Dendritic cell treated with granulocyte-macrophage colony-stimulating factor and Interleukin-4, amounts not matched to agents 40 ng/mL and 50 ng/mL, for 4 days (primary cell): ENCODE measurements around the gene SPATC1L.
"Not testable (repeated sequence)": the region's sequence is repeated elsewhere in the genome, so short reads cannot be mapped to it uniquely, and the experiment has no call there.

Experiments used
- H3K27ac Mint-ChIP-seq: one replicate; pipeline ENCODE4 v1.8.0; 2022; ENCODE audit warnings: mild to moderate bottlenecking, mixed read lengths
- H3K27me3 Mint-ChIP-seq: one replicate; pipeline ENCODE4 v1.8.0; 2022; ENCODE audit warnings: mild to moderate bottlenecking, mixed read lengths
- H3K36me3 Mint-ChIP-seq: one replicate; pipeline ENCODE4 v1.8.0; 2022; ENCODE audit warnings: low read depth, mixed read lengths
- H3K4me1 Mint-ChIP-seq: one replicate; pipeline ENCODE4 v1.8.0; 2022; ENCODE audit warnings: low read depth, mixed read lengths
- H3K4me3 Mint-ChIP-seq: one replicate; pipeline ENCODE4 v1.8.0; 2022; ENCODE audit warnings: mild to moderate bottlenecking, moderate library complexity, mixed read lengths
- H3K9me3 Mint-ChIP-seq: one replicate; pipeline ENCODE4 v1.8.0; 2022; ENCODE audit warnings: mixed read lengths
- intact Hi-C: fragments of 100-400 bp; cut with micrococcal nuclease; formaldehyde crosslinking; loops from one replicate; pipeline ENCODE4 v1.15.0; 2022

SPATC1L gene

DNA sequence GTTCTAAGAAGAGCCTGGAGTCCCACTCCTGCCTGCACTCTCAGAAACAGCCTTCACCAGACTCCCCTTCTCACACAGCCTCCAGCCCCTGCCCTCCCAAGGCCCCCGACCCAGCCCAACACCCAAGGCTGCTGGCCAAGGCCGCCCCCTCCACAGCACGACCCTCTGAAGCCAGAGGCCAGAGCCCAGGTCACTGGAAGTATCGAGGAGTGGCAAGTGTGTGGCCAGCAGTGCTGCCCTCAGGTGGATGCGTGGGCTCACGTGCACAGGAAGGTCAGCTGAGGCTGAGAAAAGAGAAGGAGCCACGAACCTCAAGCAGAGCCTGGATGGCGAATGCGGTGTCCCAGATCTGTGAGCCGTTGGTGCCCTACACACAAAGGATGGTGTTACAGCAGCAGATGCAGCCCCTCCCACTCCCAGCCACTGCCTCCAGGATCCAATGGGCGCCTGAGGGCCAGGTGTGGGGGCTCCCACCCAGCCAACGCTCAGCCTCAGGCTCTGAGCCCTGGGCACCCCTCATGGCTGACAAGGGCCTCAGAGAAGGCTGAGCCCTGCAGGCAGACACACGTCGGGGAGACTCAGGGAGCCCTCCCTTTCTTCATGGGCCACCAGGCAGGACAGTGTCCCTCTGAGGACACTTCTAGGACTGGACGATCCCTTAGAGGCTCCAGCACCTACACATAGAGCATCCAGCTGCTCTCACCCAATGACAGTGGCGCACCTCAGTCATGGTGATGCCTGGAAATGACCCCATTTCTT, 26.3 kb upstream of the SPATC1L start:
- Mint-ChIP-seq H3K36me3 (peaks cover 100% of the 10 kb centered on the region), H3K27me3 (no peaks in the 10 kb centered on the region), H3K27ac (no peak overlapping the region), H3K9me3 (no peaks in the 10 kb centered on the region), H3K4me1 (no peaks in the 10 kb centered on the region), H3K4me3 (no peak overlapping the region)
- intact Hi-C loops = no loop called here

DNA sequence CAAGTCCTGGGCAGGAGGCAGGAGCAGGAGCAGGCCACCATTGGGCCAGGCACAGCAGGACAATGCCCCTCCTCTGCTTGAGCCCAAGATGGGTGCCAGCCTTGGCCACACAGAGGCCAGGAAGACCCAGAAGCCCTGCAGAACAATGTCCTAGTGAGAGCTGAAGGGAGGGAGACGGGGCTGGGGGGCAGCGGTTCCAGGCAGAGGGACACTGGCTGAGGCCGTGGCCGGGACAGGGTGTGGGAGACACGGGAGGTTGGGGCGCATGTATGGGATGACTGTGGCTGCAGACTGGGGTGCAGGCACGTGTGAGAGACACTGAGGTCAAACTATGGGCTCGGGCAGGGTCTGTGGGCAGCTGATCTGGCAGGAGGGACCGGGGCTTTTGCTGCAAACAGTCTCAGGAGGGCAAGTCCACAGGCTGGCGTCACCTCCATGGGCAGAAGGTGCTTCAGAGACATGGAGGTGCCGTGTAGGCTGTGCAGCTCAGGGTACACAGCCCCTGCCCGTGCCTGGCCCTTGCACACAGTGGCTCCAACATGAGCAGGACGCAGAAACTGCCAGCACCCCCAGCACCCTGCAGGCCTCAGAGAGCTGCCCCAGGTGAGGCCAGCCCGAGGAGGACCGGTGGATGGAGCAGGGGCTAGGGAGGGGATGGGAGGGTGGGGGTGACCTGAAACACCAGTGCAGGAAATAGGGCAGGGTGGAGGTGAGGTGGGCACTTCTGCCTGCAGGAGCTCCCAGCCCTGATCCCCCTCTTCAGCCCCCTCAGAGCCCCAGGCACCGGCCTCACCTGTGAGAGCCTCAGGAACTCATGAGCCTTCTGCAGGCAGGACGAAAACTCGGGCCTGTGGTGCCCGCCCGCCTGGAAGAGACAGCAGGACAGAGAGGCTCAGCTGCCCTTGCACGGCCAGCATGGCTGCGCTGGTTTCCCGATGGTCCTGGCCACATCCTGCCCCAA, 24.8 kb upstream of the SPATC1L start:
- peaks cover 100% of the 10 kb centered on the region for H3K36me3 Mint-ChIP-seq
- intact Hi-C loops = no loop called here
- H3K4me3 Mint-ChIP-seq = no peak overlapping the region
- H3K27ac Mint-ChIP-seq = no peak overlapping the region
- no peaks in the 10 kb centered on the region for H3K4me1 Mint-ChIP-seq
- no peaks in the 10 kb centered on the region for H3K27me3 Mint-ChIP-seq
- H3K9me3 Mint-ChIP-seq = no peaks in the 10 kb centered on the region

DNA sequence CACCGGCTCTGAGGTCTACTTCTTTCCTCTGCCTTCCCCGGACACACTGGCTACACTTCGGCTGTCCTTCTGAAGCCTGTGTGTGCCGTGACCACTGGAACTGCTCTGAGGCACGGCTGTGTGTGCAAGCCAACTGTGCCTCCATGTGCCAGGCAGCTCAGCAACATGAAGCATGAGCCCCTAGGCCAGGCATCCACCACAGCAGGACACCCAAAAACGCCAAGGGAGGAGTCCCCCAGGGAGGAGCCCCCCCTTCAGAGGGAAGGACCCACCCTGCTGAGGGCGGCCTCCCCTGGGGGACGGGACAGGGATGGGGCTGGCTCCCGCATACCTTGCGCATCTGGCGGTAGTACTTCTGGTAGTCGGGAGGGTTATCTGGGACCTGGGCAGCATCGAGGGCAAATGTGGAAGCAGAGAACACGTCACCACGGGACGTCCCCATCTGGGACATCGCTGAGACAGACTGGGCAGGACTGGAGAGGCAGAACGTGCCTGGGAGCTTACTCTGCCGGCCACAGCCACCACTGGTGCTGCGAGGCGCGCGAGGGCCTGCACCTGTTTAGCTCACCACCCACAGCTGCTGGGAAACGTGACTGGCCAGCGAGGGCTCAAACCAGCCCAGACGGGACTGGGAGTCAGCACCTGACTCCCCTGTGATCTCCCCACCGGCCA, 23.8 kb upstream of the SPATC1L start:
- H3K4me1 Mint-ChIP-seq = no peaks in the 10 kb centered on the region
- no peak overlapping the region for H3K4me3 Mint-ChIP-seq
- no peaks in the 10 kb centered on the region for H3K9me3 Mint-ChIP-seq
- H3K27me3 Mint-ChIP-seq = no peaks in the 10 kb centered on the region
- intact Hi-C loops = no loop called here
- peaks cover 100% of the 10 kb centered on the region for H3K36me3 Mint-ChIP-seq
- no peak overlapping the region for H3K27ac Mint-ChIP-seq

GRCh38 chr21:46207006-46207919, 23.0 kb upstream of the SPATC1L start:
- no peaks in the 10 kb centered on the region for H3K9me3 Mint-ChIP-seq
- intact Hi-C loops = no loop called here
- peaks cover 100% of the 10 kb centered on the region for H3K36me3 Mint-ChIP-seq
- H3K4me3 Mint-ChIP-seq = no peak overlapping the region
- H3K4me1 Mint-ChIP-seq = no peaks in the 10 kb centered on the region
- H3K27me3 Mint-ChIP-seq = no peaks in the 10 kb centered on the region
- no peak overlapping the region for H3K27ac Mint-ChIP-seq

GRCh38 chr21:46206163-46207005, 22.1 kb upstream of the SPATC1L start:
- no peaks in the 10 kb centered on the region for H3K27me3 Mint-ChIP-seq
- intact Hi-C loops = no loop called here
- H3K36me3 Mint-ChIP-seq = peaks cover 91% of the 10 kb centered on the region
- no peaks in the 10 kb centered on the region for H3K9me3 Mint-ChIP-seq
- no peak overlapping the region for H3K27ac Mint-ChIP-seq
- no peak overlapping the region for H3K4me3 Mint-ChIP-seq
- H3K4me1 Mint-ChIP-seq = no peaks in the 10 kb centered on the region

DNA sequence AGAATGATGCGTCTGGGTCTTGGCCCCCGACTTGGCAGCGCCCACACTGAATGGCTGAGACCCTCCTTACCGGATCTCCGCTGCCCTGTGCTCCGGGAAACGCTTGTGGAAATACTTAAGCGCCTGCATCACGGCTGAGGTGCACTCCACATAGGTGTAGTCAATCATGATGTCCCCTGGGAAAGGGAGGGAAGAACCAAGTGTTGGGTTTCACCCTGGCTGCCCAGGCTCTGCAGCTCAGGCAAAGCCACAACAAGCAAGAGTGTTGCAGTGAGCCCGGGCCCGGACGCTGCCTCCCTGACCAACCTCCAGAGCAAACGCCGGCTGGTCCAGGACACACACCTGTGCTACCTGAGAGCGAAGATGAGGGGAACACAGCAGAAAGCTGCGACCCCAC, 21.5 kb upstream of the SPATC1L start:
- Mint-ChIP-seq H3K9me3 (no peaks in the 10 kb centered on the region), H3K27me3 (no peaks in the 10 kb centered on the region), H3K36me3 (peaks cover 88% of the 10 kb centered on the region), H3K4me3 (no peak overlapping the region), H3K4me1 (no peaks in the 10 kb centered on the region), H3K27ac (no peak overlapping the region)
- intact Hi-C loops = no loop called here

DNA sequence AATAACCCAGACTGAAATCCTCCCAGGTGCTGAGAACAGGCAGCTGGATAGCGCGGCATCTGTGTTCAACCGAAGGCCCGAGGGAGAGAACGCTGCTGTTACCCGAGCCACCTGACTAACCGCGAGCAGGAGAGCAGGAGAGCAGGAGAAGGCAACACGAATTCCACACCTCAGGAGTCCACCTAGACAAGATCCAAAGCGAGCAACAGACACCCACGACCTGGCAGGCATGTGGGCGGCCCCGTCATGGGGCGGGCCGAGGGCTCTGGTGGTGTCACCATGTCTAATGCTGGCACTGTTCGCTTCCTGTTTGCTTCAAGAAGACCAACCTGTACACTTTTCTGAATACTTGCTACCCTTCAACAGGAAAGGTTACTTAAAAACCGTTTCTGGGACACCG, 20.9 kb upstream of the SPATC1L start:
- Mint-ChIP-seq H3K36me3 (peaks cover 88% of the 10 kb centered on the region), H3K4me3 (no peak overlapping the region), H3K9me3 (no peaks in the 10 kb centered on the region), H3K27me3 (no peaks in the 10 kb centered on the region), H3K4me1 (no peaks in the 10 kb centered on the region), H3K27ac (no peak overlapping the region)
- intact Hi-C loops = no loop called here

GRCh38 chr21:46203203-46203600, 18.9 kb upstream of the SPATC1L start:
- H3K27ac Mint-ChIP-seq = no peak overlapping the region
- intact Hi-C loops = no loop called here
- peaks cover 87% of the 10 kb centered on the region for H3K36me3 Mint-ChIP-seq
- H3K4me1 Mint-ChIP-seq = no peaks in the 10 kb centered on the region
- H3K27me3 Mint-ChIP-seq = no peaks in the 10 kb centered on the region
- no peak overlapping the region for H3K4me3 Mint-ChIP-seq
- H3K9me3 Mint-ChIP-seq = no peaks in the 10 kb centered on the region

DNA sequence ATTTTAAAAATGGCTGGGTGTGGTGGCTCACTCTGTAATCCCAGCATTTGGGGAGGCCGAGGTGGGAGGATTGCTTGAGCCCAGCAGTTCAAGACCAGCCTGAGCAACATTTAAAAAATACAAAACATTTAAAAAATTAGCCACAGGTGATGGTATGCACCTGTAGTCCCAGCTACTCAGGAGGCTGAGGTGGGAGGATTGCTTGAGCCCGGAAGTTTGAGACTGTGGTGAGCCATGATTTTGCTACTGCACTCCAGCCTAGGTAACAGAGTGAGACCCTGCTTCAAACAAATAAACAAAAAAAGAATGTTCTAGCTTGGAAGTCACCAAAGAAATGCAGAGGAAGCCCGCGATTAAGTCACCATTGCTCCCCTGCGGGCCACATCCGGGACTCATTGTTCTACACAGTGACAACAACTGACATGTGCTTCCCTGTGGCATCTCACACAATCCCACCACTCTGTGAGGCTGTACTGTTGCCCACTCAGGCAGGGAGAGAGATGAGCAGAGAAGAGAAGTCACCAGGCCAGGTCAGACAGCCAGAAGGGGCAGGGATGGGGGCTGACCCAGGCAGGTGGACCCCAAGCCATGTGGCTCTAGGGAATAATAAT, 18.4 kb upstream of the SPATC1L start:
- Mint-ChIP-seq H3K9me3 (no peaks in the 10 kb centered on the region), H3K27ac (no peak overlapping the region), H3K4me1 (no peaks in the 10 kb centered on the region), H3K4me3 (no peak overlapping the region), H3K27me3 (no peaks in the 10 kb centered on the region), H3K36me3 (peaks cover 87% of the 10 kb centered on the region)
- intact Hi-C loops = no loop called here

GRCh38 chr21:46200877-46201803, 16.9 kb upstream of the SPATC1L start:
- H3K4me1 Mint-ChIP-seq, intact Hi-C loops, H3K9me3 Mint-ChIP-seq, H3K27ac Mint-ChIP-seq, H3K4me3 Mint-ChIP-seq, H3K27me3 Mint-ChIP-seq: not testable (repeated sequence)
- H3K36me3 Mint-ChIP-seq = peaks cover 87% of the 10 kb centered on the region

- Mint-ChIP-seq H3K4me1 (no peaks in the 10 kb centered on the region), H3K27ac (no peak overlapping the region), H3K9me3 (no peaks in the 10 kb centered on the region), H3K36me3 (peaks cover 87% of the 10 kb centered on the region), H3K27me3 (no peaks in the 10 kb centered on the region), H3K4me3 (no peak overlapping the region)
- intact Hi-C loops = no loop called here
Measured at GRCh38 chr21:46199436-46200373, 15.4 kb upstream of the SPATC1L start.
